Endothelial cell of umbilical vein (primary cell): ENCODE data around the gene ABL1.

ENCODE experiments used
- CTCF ChIP-seq, 2 donors: IDR thresholded peaks; 1 replicate in 1 of 2; 2 replicates in 1 of 2; pipeline ENCODE4 v1.5.1; 2011; ENCODE audit warnings: low read length in 2 of 2, mild to moderate bottlenecking in 2 of 2, moderate library complexity in 2 of 2, control low read depth in 1 of 2, inconsistent platforms in 1 of 2, low read depth in 1 of 2; ENCODE audit not compliant: insufficient read depth in 1 of 2; ENCODE audit errors: extremely low read depth in 1 of 2
- POLR2A ChIP-seq: IDR thresholded peaks from 2 replicates; pipeline ENCODE4 v1.6.1; 2012; ENCODE audit warnings: low read depth, mild to moderate bottlenecking, control low read depth, low read length

GRCh38 chr9:130911254-130912049, 76.4 kb downstream of the ABL1 start:
- TF ChIP-seq CTCF (IDR thresholded peaks at IDR 0.05; ENCODE audit: extremely low read depth in 1 of 2, insufficient read depth in 1 of 2, low read depth in 1 of 2, low read length in 2 of 2) (no peak), POLR2A (no peak)
